Measurements from ENCODE around the gene GPR78.

GPR78 gene

GRCh38 chr4:8579526-8580320 is 469 bp upstream of the GPR78 start:
- ATAC-seq (ENCODE audit: insufficient read depth, low read depth) (no peak), DNase-seq (no peak)
- Histone ChIP-seq H3K4me3 (ENCODE audit: low read depth in 1 of 2, low read length in 2 of 2) (no peak overlapping the region), H3K79me2 (ENCODE audit: insufficient read depth, low read length) (no peaks in the 10 kb centered on the region), H3K9ac (ENCODE audit: low read depth, low read length) (no peak overlapping the region), H3K36me3 (ENCODE audit: insufficient read depth, low read length) (no peaks in the 10 kb centered on the region), H2AFZ (ENCODE audit: low read depth, low read length) (no peak overlapping the region), H3K27ac (ENCODE audit: low read length) (no peak overlapping the region), H3K9me3 (ENCODE audit: insufficient read depth, low read length, severe bottlenecking) (no peaks in the 10 kb centered on the region), H3K27me3 (ENCODE audit: insufficient read depth, low read length, poor library complexity) (no peaks in the 10 kb centered on the region), H3K4me2 (ENCODE audit: insufficient read depth, low read length) (no peak overlapping the region), H4K20me1 (ENCODE audit: insufficient read depth, low read length) (peaks cover 3% of the 10 kb centered on the region; the same call in 1 of the 2 replicates), H3K4me1 (ENCODE audit: insufficient read depth, low read length) (no peaks in the 10 kb centered on the region)
- TF ChIP-seq EZH2 (IDR thresholded peaks at IDR 0.05; ENCODE audit: borderline replicate concordance, low read depth, low read length, severe bottlenecking) (no peak), CTCF (IDR thresholded peaks at IDR 0.05; ENCODE audit: borderline replicate concordance, extremely low read depth, low read length, poor library complexity, severe bottlenecking) (no peak)

GRCh38 chr4:8581094-8581861 is 1.1 kb downstream of the GPR78 start:
- H3K27ac ChIP-seq (ENCODE audit: low read length): no peak overlapping the region
- no peak for DNase-seq
- no peak for ATAC-seq (ENCODE audit: insufficient read depth, low read depth)

GRCh38 chr4:8582016-8582415 is 1.8 kb downstream of the GPR78 start:
- DNase-seq (no peak), ATAC-seq (ENCODE audit: insufficient read depth, low read depth) (no peak)
- Histone ChIP-seq H2AFZ (ENCODE audit: low read depth, low read length) (no peak overlapping the region), H4K20me1 (ENCODE audit: insufficient read depth, low read length) (peaks cover 10% of the 10 kb centered on the region; the same call in 1 of the 2 replicates), H3K36me3 (ENCODE audit: insufficient read depth, low read length) (no peaks in the 10 kb centered on the region), H3K4me2 (ENCODE audit: insufficient read depth, low read length) (no peak overlapping the region), H3K9me3 (ENCODE audit: insufficient read depth, low read length, severe bottlenecking) (no peaks in the 10 kb centered on the region), H3K27ac (ENCODE audit: low read length) (no peak overlapping the region), H3K9ac (ENCODE audit: low read depth, low read length) (no peak overlapping the region), H3K79me2 (ENCODE audit: insufficient read depth, low read length) (no peaks in the 10 kb centered on the region), H3K27me3 (ENCODE audit: insufficient read depth, low read length, poor library complexity) (no peaks in the 10 kb centered on the region), H3K4me1 (ENCODE audit: insufficient read depth, low read length) (no peaks in the 10 kb centered on the region), H3K4me3 (ENCODE audit: low read depth in 1 of 2, low read length in 2 of 2) (no peak overlapping the region)
- no peak for TF ChIP-seq CTCF (IDR thresholded peaks at IDR 0.05; ENCODE audit: borderline replicate concordance, extremely low read depth, low read length, poor library complexity, severe bottlenecking)
- no peak for TF ChIP-seq EZH2 (IDR thresholded peaks at IDR 0.05; ENCODE audit: borderline replicate concordance, low read depth, low read length, severe bottlenecking)

More at GRCh38 chr4:8581094-8581861, 1.1 kb downstream of the GPR78 start:
- no peak overlapping the region for H3K4me3 ChIP-seq (ENCODE audit: low read depth in 1 of 2, low read length in 2 of 2)
- no peaks in the 10 kb centered on the region for H3K27me3 ChIP-seq (ENCODE audit: insufficient read depth, low read length, poor library complexity)
- no peak overlapping the region for H2AFZ ChIP-seq (ENCODE audit: low read depth, low read length)
- H3K36me3 ChIP-seq (ENCODE audit: insufficient read depth, low read length): no peaks in the 10 kb centered on the region
- TF ChIP-seq CTCF (IDR thresholded peaks at IDR 0.05; ENCODE audit: borderline replicate concordance, extremely low read depth, low read length, poor library complexity, severe bottlenecking) (no peak), EZH2 (IDR thresholded peaks at IDR 0.05; ENCODE audit: borderline replicate concordance, low read depth, low read length, severe bottlenecking) (no peak)
- H3K9ac ChIP-seq (ENCODE audit: low read depth, low read length): no peak overlapping the region
- H3K4me1 ChIP-seq (ENCODE audit: insufficient read depth, low read length): no peaks in the 10 kb centered on the region
- peaks cover 4% of the 10 kb centered on the region; the same call in 1 of the 2 replicates for H4K20me1 ChIP-seq (ENCODE audit: insufficient read depth, low read length)
- no peak overlapping the region for H3K4me2 ChIP-seq (ENCODE audit: insufficient read depth, low read length)
- no peaks in the 10 kb centered on the region for H3K79me2 ChIP-seq (ENCODE audit: insufficient read depth, low read length)
- H3K9me3 ChIP-seq (ENCODE audit: insufficient read depth, low read length, severe bottlenecking): no peaks in the 10 kb centered on the region

All from DND-41 (cell line).